SU-DHL-6 (cell line): ENCODE results near the gene NCAPH2.

Source experiments
- CTCF ChIP-seq: fragments of 200-600 bp; sonication (generic); IDR thresholded peaks from one replicate; pipeline ENCODE4 v1.5.1; 2017; ENCODE audit warnings: antibody characterized with exemption, mild to moderate bottlenecking, low read length, moderate library complexity; ENCODE audit not compliant: insufficient read depth, poor library complexity, severe bottlenecking
- EZH2phosphoT487 ChIP-seq: fragments of 200-600 bp; sonication (generic), shearing (Covaris generic); conservative IDR thresholded peaks from 2 replicates; pipeline ENCODE4 v1.6.1; 2018; ENCODE audit warnings: mild to moderate bottlenecking, antibody characterized with exemption, low read length, moderate library complexity, mixed read lengths

- TF ChIP-seq CTCF, result no peak
- no peak for TF ChIP-seq EZH2phosphoT487
These were observed 17.3 kb upstream of the NCAPH2 start for GRCh38 chr22:50490531-50491308.
